PC-9 (cell line): ENCODE results near the gene MICOS13. TPM values are rescaled to one million over a fixed set of nuclear protein-coding genes. Genes with fewer than 3 reads are reported as not detected.

Experiments
- BruUV-seq: library from RNA; stranded (reverse); fragments of 400-500 nt; replicated peaks from 2 replicates; lab custom pipeline; 2021; lab: Mats Ljungman, UMichigan
- CTCF ChIA-PET: fragments of 300-600 bp; sonication (Branson Sonifier 250); formaldehyde crosslinking; loops from one replicate; lab custom pipeline; 2022; ENCODE audit warnings: antibody characterized with exemption; lab: Charles Lee
- POLR2A ChIA-PET: fragments of 300-600 bp; sonication (Branson Sonifier 250); formaldehyde crosslinking; loops from one replicate; lab custom pipeline; 2022; ENCODE audit warnings: antibody characterized with exemption; ENCODE audit not compliant: unreplicated experiment; lab: Charles Lee
- DNase-seq, 2 experiments: peaks; one replicate each; pipeline versions ENCODE4 v3.0.0 to v3.0.0-alpha.2; 2015 to 2022; ENCODE audit warnings: mixed read lengths in 1 of 2
- H2AFZ ChIP-seq: fragments of 200-600 bp; sonication (generic); 2 replicates; pipeline ENCODE4 v1.8.1; 2017; ENCODE audit warnings: antibody characterized with exemption
- H3F3A ChIP-seq: fragments of 200-600 bp; sonication (generic); 2 replicates; pipeline ENCODE4 v1.8.1; 2017; ENCODE audit warnings: antibody characterized with exemption, mild to moderate bottlenecking, low read depth; ENCODE audit not compliant: insufficient read depth
- H3K27ac ChIP-seq: fragments of 200-600 bp; sonication (generic); 2 replicates; pipeline ENCODE4 v1.6.1; 2016; ENCODE audit warnings: mixed run types
- H3K27me3 ChIP-seq: fragments of 200-600 bp; sonication (generic); 2 replicates; pipeline ENCODE4 v1.6.1; 2016; ENCODE audit warnings: low read depth, mixed run types; ENCODE audit not compliant: insufficient read depth
- H3K36me3 ChIP-seq: fragments of 200-600 bp; sonication (generic); 2 replicates; pipeline ENCODE4 v1.6.1; 2016; ENCODE audit warnings: low read depth, mixed run types
- H3K4me1 ChIP-seq: fragments of 200-600 bp; sonication (generic); replicated peaks from 2 replicates; pipeline ENCODE4 v1.6.1; 2016; ENCODE audit warnings: mixed run types; ENCODE audit not compliant: insufficient read depth
- H3K4me2 ChIP-seq: fragments of 200-600 bp; sonication (generic); 2 replicates; pipeline ENCODE4 v1.6.1; 2017; ENCODE audit warnings: mixed run types
- H3K4me3 ChIP-seq: fragments of 200-600 bp; sonication (generic); 2 replicates; pipeline ENCODE4 v1.6.1; 2016; ENCODE audit warnings: mixed run types
- H3K79me2 ChIP-seq: fragments of 200-600 bp; sonication (generic); 2 replicates; pipeline ENCODE4 v1.6.1; 2017; ENCODE audit warnings: low read depth, mixed run types
- H3K9me2 ChIP-seq: fragments of 200-600 bp; sonication (generic); 2 replicates; pipeline ENCODE4 v1.8.1; 2017; ENCODE audit warnings: mild to moderate bottlenecking; ENCODE audit not compliant: insufficient read depth
- H3K9me3 ChIP-seq: fragments of 200-600 bp; sonication (generic); 2 replicates; pipeline ENCODE4 v1.8.1; 2016; ENCODE audit warnings: low read depth; ENCODE audit not compliant: insufficient read depth
- H4K20me1 ChIP-seq: fragments of 200-600 bp; sonication (generic); 2 replicates; pipeline ENCODE4 v1.8.1; 2017; ENCODE audit not compliant: insufficient read depth
- EZH2 ChIP-seq: fragments of 200-600 bp; sonication (generic); IDR thresholded peaks from 2 replicates; pipeline ENCODE4 v1.8.0; 2017; ENCODE audit warnings: antibody characterized with exemption, low read depth
- intact Hi-C: fragments of 100-400 bp; cut with micrococcal nuclease; formaldehyde crosslinking; loops from one replicate; pipeline ENCODE4 v1.10.0; 2022; ENCODE audit not compliant: unreplicated experiment
- total RNA-seq: library from RNA; stranded (reverse); gene quantifications from 2 replicates; pipeline ENCODE4 v1.2.3, GENCODE V29; 2021
- TF ChIP-seq, protein P1 (sequence below): fragments of 200-600 bp; sonication (generic); conservative IDR thresholded peaks from 2 replicates; pipeline ENCODE4 v1.6.1; 2017; ENCODE audit warnings: mixed run types, antibody characterized with exemption, mild to moderate bottlenecking, moderate library complexity

MICOS13 gene
- total RNA-seq, 1 experiment from 2014 or later: 34.7 TPM

DNA sequence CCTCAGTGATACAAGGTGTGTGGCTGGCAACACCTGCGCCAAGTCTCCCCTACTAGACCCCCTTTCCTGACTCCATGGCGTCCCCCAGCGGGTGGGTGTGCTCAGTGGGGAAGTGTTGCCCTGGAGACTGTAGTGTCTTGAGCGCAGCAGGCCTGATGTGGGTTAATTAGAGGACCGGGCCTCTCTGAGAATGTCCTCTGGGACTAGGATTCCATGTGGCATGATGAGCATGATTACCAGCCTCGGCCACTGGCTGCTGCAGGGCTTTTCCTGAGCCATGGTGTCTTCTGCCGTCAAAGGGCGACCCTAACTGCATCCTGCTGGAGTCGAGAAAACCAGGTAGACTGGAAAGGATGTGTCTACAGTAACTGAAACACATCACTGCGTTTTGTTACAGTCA, 28.1 kb downstream of the MICOS13 start:
- no peaks in the 10 kb centered on the region for H3K27me3 ChIP-seq
- intact Hi-C loops: no loop called here
- no peaks in the 10 kb centered on the region for H3K9me2 ChIP-seq
- H3K27ac ChIP-seq: no peak overlapping the region
- H3F3A ChIP-seq: peaks cover 7% of the 10 kb centered on the region; the same call in 1 of the 2 replicates
- H3K4me3 ChIP-seq: no peak overlapping the region
- CTCF ChIA-PET: no interaction called here
- POLR2A ChIA-PET: no interaction called here
- H2AFZ ChIP-seq: no peak overlapping the region
- H3K4me2 ChIP-seq: no peak overlapping the region
- no peaks in the 10 kb centered on the region for H3K9me3 ChIP-seq
- H4K20me1 ChIP-seq: peaks cover 6% of the 10 kb centered on the region; the same call in 1 of the 2 replicates
- no TSS peak for BruUV-seq
- DNase-seq: no peak
- TF ChIP-seq, protein P1, sequence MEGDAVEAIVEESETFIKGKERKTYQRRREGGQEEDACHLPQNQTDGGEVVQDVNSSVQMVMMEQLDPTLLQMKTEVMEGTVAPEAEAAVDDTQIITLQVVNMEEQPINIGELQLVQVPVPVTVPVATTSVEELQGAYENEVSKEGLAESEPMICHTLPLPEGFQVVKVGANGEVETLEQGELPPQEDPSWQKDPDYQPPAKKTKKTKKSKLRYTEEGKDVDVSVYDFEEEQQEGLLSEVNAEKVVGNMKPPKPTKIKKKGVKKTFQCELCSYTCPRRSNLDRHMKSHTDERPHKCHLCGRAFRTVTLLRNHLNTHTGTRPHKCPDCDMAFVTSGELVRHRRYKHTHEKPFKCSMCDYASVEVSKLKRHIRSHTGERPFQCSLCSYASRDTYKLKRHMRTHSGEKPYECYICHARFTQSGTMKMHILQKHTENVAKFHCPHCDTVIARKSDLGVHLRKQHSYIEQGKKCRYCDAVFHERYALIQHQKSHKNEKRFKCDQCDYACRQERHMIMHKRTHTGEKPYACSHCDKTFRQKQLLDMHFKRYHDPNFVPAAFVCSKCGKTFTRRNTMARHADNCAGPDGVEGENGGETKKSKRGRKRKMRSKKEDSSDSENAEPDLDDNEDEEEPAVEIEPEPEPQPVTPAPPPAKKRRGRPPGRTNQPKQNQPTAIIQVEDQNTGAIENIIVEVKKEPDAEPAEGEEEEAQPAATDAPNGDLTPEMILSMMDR: no peak
- no peak for TF ChIP-seq EZH2
- H3K4me1 ChIP-seq: no peaks in the 10 kb centered on the region
- H3K36me3 ChIP-seq: 0 out of 2 replicates have a peak, but pooled peaks cover 6% of the 10 kb centered on the region
- no peaks in the 10 kb centered on the region for H3K79me2 ChIP-seq

DNA sequence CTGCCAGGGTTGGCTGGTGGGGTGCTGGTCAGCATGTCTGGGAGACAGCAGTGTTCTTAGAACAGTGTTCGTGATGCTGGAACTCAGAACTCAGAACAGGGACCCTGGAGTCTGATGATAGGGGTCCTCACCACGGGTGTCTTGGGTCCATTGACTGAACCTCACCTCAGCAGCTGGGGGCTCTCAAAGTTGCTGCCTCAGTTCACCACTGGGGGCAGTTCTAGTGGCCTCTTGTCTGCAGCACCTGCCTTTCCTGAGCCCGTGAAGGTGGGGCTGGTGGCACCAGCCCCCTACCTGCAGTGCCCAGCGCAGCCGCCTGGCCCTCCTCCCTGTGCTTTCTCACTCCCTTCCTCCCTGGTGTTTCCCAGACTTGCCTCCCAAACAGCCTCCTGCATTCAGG, 29.0 kb downstream of the MICOS13 start:
- DNase-seq: no peak
- BruUV-seq: no TSS peak
- intact Hi-C loops: no loop called here
- H3F3A ChIP-seq: peaks cover 7% of the 10 kb centered on the region; the same call in 1 of the 2 replicates
- H3K36me3 ChIP-seq: 0 out of 2 replicates have a peak, but pooled peaks cover 6% of the 10 kb centered on the region
- no peak for TF ChIP-seq EZH2
- TF ChIP-seq, protein P1: no peak
- no peak overlapping the region for H3K4me3 ChIP-seq
- ChIA-PET POLR2A (no interaction called here), CTCF (no interaction called here)
- no peak overlapping the region for H2AFZ ChIP-seq
- H3K4me1 ChIP-seq: no peaks in the 10 kb centered on the region
- no peaks in the 10 kb centered on the region for H3K27me3 ChIP-seq
- 0 out of 2 replicates have a peak, but pooled peaks cover 7% of the 10 kb centered on the region for H3K79me2 ChIP-seq
- H4K20me1 ChIP-seq: peaks cover 6% of the 10 kb centered on the region; the same call in 1 of the 2 replicates
- no peak overlapping the region for H3K4me2 ChIP-seq
- no peak overlapping the region for H3K27ac ChIP-seq
- no peaks in the 10 kb centered on the region for H3K9me2 ChIP-seq
- no peaks in the 10 kb centered on the region for H3K9me3 ChIP-seq

DNA sequence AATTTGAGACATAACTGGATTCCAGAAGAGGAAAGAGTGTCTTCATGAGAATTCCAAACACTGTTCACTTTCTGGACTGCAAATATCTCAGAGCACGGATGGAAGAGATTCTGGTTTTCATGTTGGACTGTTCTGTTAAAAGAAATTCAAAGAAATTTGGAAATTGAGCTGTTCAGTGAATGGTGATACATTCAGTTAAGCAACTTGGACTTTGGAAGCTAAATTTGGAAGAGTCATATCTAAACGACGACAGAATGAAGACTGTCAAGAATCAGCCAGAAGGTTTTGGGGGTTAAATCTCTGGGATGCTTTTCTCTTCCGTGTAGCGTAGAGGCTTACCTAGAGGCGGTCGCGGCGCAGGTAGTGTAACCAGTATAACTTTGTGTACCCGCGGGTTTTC, 31.9 kb downstream of the MICOS13 start:
- POLR2A ChIA-PET: interaction anchor here (0.6 kb wide), 1 partner anchor 38 kb away, joined by 3 read pairs; no protein-coding TSS in a partner anchor
- Histone ChIP-seq H3K27ac (no peak overlapping the region), H3K9me3 (no peaks in the 10 kb centered on the region), H3K9me2 (no peaks in the 10 kb centered on the region), H3K4me1 (no peaks in the 10 kb centered on the region), H3K36me3 (0 out of 2 replicates have a peak, but pooled peaks cover 6% of the 10 kb centered on the region), H4K20me1 (peaks cover 16% of the 10 kb centered on the region), H3K27me3 (no peaks in the 10 kb centered on the region), H3F3A (peaks cover 4% of the 10 kb centered on the region; the same call in 1 of the 2 replicates), H3K4me2 (no peak overlapping the region), H2AFZ (no peak overlapping the region), H3K4me3 (no peak overlapping the region), H3K79me2 (peaks cover 24% of the 10 kb centered on the region)
- DNase-seq: no peak
- BruUV-seq: no TSS peak
- CTCF ChIA-PET: no interaction called here
- TF ChIP-seq, protein P1: no peak
- no peak for TF ChIP-seq EZH2
- intact Hi-C loops: no loop called here
